Activated T-cell treated with anti-CD3 and anti-CD28 coated beads for 4 hours (primary cell): ENCODE results near the gene SEMA5A.

Experiments used
- DNase-seq: peaks from one replicate; pipeline ENCODE4 v3.0.0-alpha.2; 2020

The SEMA5A gene

GRCh38 chr5:9148242-9148641 lies 397.6 kb downstream of the SEMA5A start:
- DNase-seq = no peak

GRCh38 chr5:9140711-9141110 lies 405.2 kb downstream of the SEMA5A start:
- no peak for DNase-seq

GRCh38 chr5:9140202-9140601 lies 405.7 kb downstream of the SEMA5A start:
- DNase-seq = no peak

- DNase-seq = no peak
Observed at GRCh38 chr5:9139344-9139743, 406.5 kb downstream of the SEMA5A start.

GRCh38 chr5:9128136-9128535 lies 417.7 kb downstream of the SEMA5A start:
- no peak for DNase-seq

- no peak for DNase-seq
Observed at GRCh38 chr5:9126490-9126889, 419.4 kb downstream of the SEMA5A start.

GRCh38 chr5:9125852-9126251 lies 420.0 kb downstream of the SEMA5A start:
- DNase-seq = no peak

- DNase-seq = no peak
Observed at GRCh38 chr5:9124838-9125237, 421.0 kb downstream of the SEMA5A start.

GRCh38 chr5:9124071-9124470 lies 421.8 kb downstream of the SEMA5A start:
- DNase-seq = no peak

GRCh38 chr5:9122528-9122927 lies 423.3 kb downstream of the SEMA5A start:
- no peak for DNase-seq

- DNase-seq = no peak
Observed at GRCh38 chr5:9121597-9121996, 424.3 kb downstream of the SEMA5A start.

GRCh38 chr5:9118852-9119251 lies 427.0 kb downstream of the SEMA5A start:
- DNase-seq = no peak

GRCh38 chr5:9115093-9115492 lies 430.8 kb downstream of the SEMA5A start:
- no peak for DNase-seq

- no peak for DNase-seq
Observed at GRCh38 chr5:9112520-9113291, 433.2 kb downstream of the SEMA5A start.

- DNase-seq = no peak
Observed at GRCh38 chr5:9108162-9108561, 437.7 kb downstream of the SEMA5A start.

GRCh38 chr5:9105851-9106250 lies 440.0 kb downstream of the SEMA5A start:
- no peak for DNase-seq

- DNase-seq = no peak
Observed at GRCh38 chr5:9104571-9105339, 441.1 kb downstream of the SEMA5A start.

- DNase-seq = no peak
Observed at GRCh38 chr5:9103290-9103689, 442.6 kb downstream of the SEMA5A start.

GRCh38 chr5:9099689-9100088 lies 446.2 kb downstream of the SEMA5A start:
- no peak for DNase-seq

GRCh38 chr5:9098990-9099389 lies 446.9 kb downstream of the SEMA5A start:
- no peak for DNase-seq

- no peak for DNase-seq
Observed at GRCh38 chr5:9094582-9094981, 451.3 kb downstream of the SEMA5A start.

GRCh38 chr5:9091896-9092662 lies 453.8 kb downstream of the SEMA5A start:
- no peak for DNase-seq

- DNase-seq = no peak
Observed at GRCh38 chr5:9090381-9091026, 455.4 kb downstream of the SEMA5A start.
